ENCODE data around the gene WFS1. TPM values are rescaled to one million over a fixed set of nuclear protein-coding genes. Genes with fewer than 3 reads are reported as not detected.

The WFS1 gene
- polyA plus RNA-seq, 3 donors, result 10.7 to 34.5 (median 16.3) TPM

GRCh38 chr4:6290256-6290655 lies 20.6 kb downstream of the WFS1 start:
- no peak overlapping the region for H3K27ac ChIP-seq (ENCODE audit: low read depth, low read length)
- WGBS, 3 donors, result 91 to 93% (median 92%) methylated on average over 7 of the region's 7 CpGs

- H3K27ac ChIP-seq (ENCODE audit: low read depth, low read length), result no peak overlapping the region
- 85 to 88% (median 86%) methylated on average over 25 of the region's 25 CpGs for WGBS, 3 donors
Observed at GRCh38 chr4:6290769-6291547, 21.3 kb downstream of the WFS1 start.

GRCh38 chr4:6291784-6292297 lies 22.2 kb downstream of the WFS1 start:
- WGBS, 3 donors, result 85 to 87% (median 87%) methylated on average over 21 of the region's 21 CpGs
- no peak overlapping the region for H3K27ac ChIP-seq (ENCODE audit: low read depth, low read length)

GRCh38 chr4:6292376-6293096 lies 22.9 kb downstream of the WFS1 start:
- H3K27ac ChIP-seq (ENCODE audit: low read depth, low read length), result no peak overlapping the region

GRCh38 chr4:6293097-6293445 lies 23.4 kb downstream of the WFS1 start:
- 78 to 92% (median 90%) methylated on average over 4 to 8 of the region's 8 CpGs for WGBS, 3 donors
- no peak overlapping the region for H3K27ac ChIP-seq (ENCODE audit: low read depth, low read length)

More at GRCh38 chr4:6292376-6293096, 22.9 kb downstream of the WFS1 start:
- WGBS, 3 donors, result 77 to 87% (median 79%) methylated on average over 13 of the region's 13 CpGs

GRCh38 chr4:6293661-6294060 lies 24.0 kb downstream of the WFS1 start:
- H3K27ac ChIP-seq (ENCODE audit: low read depth, low read length), result no peak overlapping the region
- WGBS, 3 donors, result 90 to 95% (median 93%) methylated on average over 8 of the region's 8 CpGs

GRCh38 chr4:6294705-6295421 lies 25.2 kb downstream of the WFS1 start:
- WGBS, 3 donors, result 93 to 95% (median 94%) methylated on average over 26 to 27 of the region's 27 CpGs
- H3K27ac ChIP-seq (ENCODE audit: low read depth, low read length), result no peak overlapping the region

- 95 to 98% (median 96%) methylated on average over 14 of the region's 14 CpGs for WGBS, 3 donors
- H3K27ac ChIP-seq (ENCODE audit: low read depth, low read length), result no peak overlapping the region
Observed at GRCh38 chr4:6295495-6295894, 25.8 kb downstream of the WFS1 start.

- WGBS, 3 donors, result 84 to 95% (median 92%) methylated on average over 9 of the region's 9 CpGs
- H3K27ac ChIP-seq (ENCODE audit: low read depth, low read length), result no peak overlapping the region
Observed at GRCh38 chr4:6296026-6296425, 26.4 kb downstream of the WFS1 start.

- 89 to 93% (median 90%) methylated on average over 15 of the region's 15 CpGs for WGBS, 3 donors
- no peak overlapping the region for H3K27ac ChIP-seq (ENCODE audit: low read depth, low read length)
Observed at GRCh38 chr4:6297266-6297815, 27.7 kb downstream of the WFS1 start.

GRCh38 chr4:6298035-6298434 lies 28.4 kb downstream of the WFS1 start:
- no peak overlapping the region for H3K27ac ChIP-seq (ENCODE audit: low read depth, low read length)
- WGBS, 3 donors, result 77 to 91% (median 82%) methylated on average over 13 of the region's 13 CpGs

GRCh38 chr4:6298852-6299251 lies 29.2 kb downstream of the WFS1 start:
- 87 to 90% (median 89%) methylated on average over 6 of the region's 6 CpGs for WGBS, 3 donors
- no peak overlapping the region for H3K27ac ChIP-seq (ENCODE audit: low read depth, low read length)

- WGBS, 3 donors, result 89 to 97% (median 90%) methylated on average over 10 to 12 of the region's 12 CpGs
- no peak overlapping the region for H3K27ac ChIP-seq (ENCODE audit: low read depth, low read length)
Observed at GRCh38 chr4:6299875-6300274, 30.2 kb downstream of the WFS1 start.

- WGBS, 3 donors, result 87 to 96% (median 91%) methylated on average over 11 of the region's 11 CpGs
- H3K27ac ChIP-seq (ENCODE audit: low read depth, low read length), result no peak overlapping the region
Observed at GRCh38 chr4:6300359-6300758, 30.7 kb downstream of the WFS1 start.

- no peak overlapping the region for H3K27ac ChIP-seq (ENCODE audit: low read depth, low read length)
- WGBS, 3 donors, result 94 to 97% (median 94%) methylated on average over 35 of the region's 35 CpGs
Observed at GRCh38 chr4:6301051-6301731, 31.5 kb downstream of the WFS1 start.

GRCh38 chr4:6301732-6302442 lies 32.2 kb downstream of the WFS1 start:
- H3K27ac ChIP-seq (ENCODE audit: low read depth, low read length), result no peak overlapping the region
- 97 to 98% (median 97%) methylated on average over 53 to 55 of the region's 55 CpGs for WGBS, 3 donors

- whole genome bisulfite sequencing, 3 donors, result 79 to 90% (median 88%) methylated on average over 6 of the region's 6 CpGs
- no peak overlapping the region for H3K27ac ChIP-seq (ENCODE audit: low read depth, low read length)
Observed at GRCh38 chr4:6302869-6303268, 33.2 kb downstream of the WFS1 start.

- H3K27ac ChIP-seq (ENCODE audit: low read depth, low read length), result no peak overlapping the region
- WGBS, 3 donors, result 87 to 93% (median 88%) methylated on average over 12 of the region's 12 CpGs
Observed at GRCh38 chr4:6303943-6304342, 34.3 kb downstream of the WFS1 start.
